ENCODE data around the gene RGL1.

Gene RGL1

DNA sequence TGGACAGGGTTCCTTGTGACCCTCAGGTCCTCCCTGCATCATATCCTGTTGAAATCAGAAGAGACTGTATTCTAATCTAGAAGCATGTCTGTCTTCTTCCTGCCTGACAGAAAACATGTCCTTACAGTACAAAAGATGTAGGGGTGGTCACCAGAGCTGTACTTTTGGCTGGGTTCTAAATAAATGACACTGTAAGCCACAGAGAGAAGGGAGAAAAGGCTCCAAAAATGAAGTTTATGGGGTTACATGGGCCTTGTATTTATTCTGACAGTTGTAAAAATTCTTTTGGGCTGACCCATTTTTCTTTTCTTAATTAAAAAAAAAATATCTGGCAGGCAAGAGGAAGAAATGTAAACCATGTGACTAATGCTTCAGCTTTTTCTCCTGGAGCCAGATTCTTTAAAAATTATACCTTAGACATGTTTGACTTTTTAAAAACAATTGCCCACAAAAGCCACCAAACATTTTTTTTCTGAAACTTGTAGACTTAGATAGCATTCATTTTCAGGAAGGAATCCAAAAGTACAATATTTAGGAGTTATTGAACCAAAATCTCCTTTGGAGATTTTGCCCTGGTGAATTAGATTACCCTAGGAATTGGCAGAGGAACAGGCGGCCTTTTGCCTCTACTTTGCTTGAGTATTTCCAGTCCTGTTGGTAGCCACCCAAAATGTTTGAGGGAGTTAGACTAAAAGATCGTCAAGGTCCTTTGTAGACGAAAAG lies 17.1 kb downstream of the RGL1 start:
- no peak for DNase-seq (ENCODE audit: low spot score)

DNA sequence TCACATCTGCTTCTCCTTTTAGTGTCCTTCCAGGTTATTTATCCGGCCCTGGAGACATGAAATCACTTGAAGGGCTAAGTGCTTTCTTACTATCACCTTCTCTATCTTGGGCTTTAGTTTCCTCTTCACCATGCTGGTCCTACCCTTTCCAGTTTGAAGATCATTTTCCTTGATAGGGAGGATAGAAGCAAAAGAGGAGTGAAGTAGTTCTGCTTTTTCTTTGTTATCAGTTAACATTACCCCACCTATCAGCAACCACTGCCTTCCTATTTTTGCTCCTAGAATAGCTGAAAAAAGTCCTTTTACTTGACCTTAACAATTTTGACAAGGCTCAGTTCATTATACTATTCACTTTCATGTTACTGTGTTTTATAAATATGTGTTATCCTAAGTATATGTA lies 19.4 kb downstream of the RGL1 start:
- DNase-seq (ENCODE audit: low spot score), result no peak

DNA sequence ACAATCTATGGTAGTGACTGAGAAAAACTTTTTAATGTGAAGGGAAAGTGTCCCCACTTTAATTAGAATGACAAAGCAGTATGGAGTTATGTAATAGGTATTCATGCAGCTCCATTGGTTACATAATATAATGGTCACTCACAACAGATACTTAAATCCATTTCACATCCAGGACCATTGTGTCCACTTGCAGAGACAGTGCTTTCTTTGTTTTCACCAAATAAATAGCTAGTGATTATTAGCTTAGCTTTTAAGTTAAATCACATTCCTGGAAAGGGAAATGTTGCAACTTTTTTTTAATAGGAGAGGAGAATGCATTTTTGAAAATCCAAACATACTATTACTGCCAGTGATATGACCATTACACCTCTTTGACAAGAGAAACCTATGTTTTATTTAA lies 22.9 kb downstream of the RGL1 start:
- DNase-seq (ENCODE audit: low spot score), result peak; percentile 78

DNA sequence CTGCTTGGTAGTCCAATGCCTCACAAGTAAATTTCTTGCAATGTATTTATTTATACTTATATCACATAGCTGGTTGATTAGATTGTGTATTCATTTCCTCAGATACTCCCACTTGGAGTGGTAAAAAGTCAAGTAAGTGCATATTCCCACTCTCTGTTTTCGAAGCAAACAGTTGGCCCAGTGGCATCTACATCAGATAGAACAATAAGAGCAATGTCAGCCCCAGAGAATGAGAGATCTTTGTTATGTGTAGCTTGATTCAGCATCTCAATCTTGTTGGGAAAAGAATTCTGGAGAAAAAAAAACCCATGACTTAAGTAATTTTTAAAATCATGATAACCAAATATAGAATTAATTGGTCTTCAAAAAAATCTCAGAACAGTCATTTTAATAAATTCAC lies 25.5 kb downstream of the RGL1 start:
- peak; percentile 91 for DNase-seq (ENCODE audit: low spot score)

DNA sequence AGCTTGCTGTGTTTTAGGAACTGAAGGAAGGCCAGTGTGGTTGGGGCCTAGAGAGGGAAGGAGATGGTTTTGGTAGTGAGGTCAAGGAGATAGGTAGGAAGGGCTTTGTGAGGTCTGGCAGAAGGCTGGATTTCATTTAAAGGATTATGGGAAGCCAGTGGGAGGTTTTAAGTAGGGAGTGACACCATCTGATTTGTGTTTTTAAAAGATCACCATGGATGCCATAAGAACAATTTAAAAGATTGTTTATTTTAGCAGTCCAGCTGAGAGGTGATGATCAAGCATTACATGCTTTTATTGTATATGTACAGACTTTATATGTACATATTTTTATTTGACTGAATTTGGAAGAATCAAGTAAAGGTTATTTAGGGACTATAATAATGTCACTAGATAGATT lies 26.4 kb downstream of the RGL1 start:
- DNase-seq (ENCODE audit: low spot score), result no peak

DNA sequence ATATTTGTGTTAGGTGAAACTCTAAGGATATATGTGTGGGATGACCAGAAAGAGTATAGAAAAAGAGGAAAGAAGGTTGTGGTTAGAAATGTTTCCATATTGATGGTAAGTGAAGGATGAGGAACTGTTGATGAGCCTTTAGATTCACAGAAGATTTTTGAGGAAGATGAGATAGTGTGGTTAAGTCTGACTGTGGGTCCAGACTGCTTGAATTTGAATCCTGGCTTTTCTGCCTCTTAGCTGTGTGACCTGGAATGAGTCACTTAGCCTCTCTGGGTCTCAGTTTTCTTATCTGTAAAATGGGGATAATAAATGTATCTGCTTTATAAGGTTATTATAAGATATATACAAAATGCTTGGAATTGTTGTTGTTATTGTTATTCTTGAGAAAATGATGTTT lies 27.5 kb downstream of the RGL1 start:
- DNase-seq (ENCODE audit: low spot score), result no peak

DNA sequence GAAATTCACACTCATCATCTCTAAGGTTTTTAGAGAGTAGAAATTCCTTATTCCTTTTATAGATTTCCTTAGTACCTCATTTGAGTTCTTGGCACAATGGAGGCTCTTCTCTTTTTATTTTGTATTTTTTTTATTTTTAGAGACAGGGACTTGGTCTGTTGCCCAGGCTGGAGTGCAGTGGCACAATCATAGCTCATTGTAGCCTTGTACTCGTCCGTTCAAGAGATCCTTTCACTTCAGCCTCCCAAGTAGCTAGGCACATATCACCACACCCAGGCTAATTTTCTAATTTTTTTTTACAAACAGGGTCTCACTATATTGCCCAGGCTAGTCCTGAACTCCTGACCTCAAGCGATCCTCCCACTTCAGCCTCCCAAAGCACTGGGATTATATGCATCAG lies 29.6 kb downstream of the RGL1 start:
- DNase-seq (ENCODE audit: low spot score), result no peak

DNA sequence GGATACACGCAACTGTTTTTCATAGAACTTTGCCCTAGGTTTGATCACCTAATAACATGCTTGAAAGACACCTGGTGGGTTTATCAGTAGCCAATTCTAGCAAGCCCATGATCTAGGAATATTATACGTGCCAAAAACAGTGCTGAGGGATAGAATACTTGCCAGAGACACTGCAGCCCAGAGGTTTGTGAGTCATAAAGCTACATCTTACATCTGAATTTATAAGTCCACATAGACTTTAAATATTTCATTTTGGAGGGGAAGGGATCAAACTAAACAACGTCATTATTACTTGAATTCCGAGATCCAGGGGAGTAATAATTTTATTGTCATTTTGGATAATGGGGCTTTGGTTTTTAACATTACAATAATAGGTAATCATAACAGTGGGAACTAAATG lies 31.7 kb downstream of the RGL1 start:
- DNase-seq (ENCODE audit: low spot score), result no peak

DNA sequence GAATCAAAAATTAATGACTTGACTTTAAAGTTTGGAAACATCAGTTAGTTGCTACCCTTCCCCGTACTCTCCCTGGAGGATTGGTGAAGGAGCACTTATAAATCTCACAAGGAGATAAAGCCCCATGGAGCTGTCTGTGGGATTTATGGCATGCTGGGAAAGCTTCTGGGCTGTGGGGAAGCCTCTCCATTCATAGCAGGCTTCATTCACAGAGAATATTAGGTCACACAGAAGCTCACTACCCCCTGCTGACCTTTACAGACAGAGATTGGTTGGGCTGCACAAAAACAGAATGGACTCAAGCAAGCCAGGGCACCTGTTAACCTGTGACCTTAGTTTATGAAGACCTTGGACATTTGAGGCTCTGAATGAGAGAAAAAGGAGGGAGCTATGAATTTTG lies 32.1 kb downstream of the RGL1 start:
- DNase-seq (ENCODE audit: low spot score), result no peak

DNA sequence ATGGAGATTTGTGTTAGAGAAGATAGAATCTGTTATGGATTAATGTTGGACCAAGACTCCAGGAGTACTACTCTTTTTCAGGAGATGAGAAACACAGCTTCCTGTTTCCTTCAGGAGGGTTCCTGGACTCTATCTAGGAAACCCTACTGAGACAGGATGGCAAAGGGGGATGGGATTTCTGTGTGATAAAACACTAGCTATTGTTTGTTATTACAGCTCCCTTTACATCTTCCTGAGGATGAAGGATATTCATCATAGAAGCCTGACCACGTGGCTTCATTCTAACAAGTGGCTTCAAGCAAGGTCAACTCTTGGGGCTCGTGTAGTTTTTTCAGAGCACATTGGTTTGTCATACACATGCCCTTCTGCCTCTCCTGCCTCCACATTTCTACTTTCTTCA lies 33.3 kb downstream of the RGL1 start:
- DNase-seq (ENCODE audit: low spot score), result no peak

DNA sequence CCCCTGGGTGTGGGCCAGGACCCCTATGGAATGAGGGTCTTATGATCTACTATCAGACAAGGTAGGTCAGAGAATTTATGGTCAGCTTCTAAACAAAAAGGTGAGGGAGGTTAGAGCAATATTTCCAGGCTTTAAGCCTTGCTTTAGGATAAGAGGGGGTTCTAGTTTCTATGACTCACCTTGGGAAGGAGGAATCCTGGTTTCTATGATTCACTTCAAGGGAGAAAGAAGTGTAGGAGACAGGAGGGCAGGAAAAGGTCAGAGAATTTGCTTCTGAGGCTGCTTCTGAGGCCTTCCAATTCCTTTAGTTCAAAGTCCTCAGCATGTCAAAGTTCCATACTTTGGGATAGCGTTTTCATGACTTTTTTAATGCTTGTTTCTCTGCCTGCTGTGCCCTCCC lies 35.2 kb downstream of the RGL1 start:
- DNase-seq (ENCODE audit: low spot score), result no peak

DNA sequence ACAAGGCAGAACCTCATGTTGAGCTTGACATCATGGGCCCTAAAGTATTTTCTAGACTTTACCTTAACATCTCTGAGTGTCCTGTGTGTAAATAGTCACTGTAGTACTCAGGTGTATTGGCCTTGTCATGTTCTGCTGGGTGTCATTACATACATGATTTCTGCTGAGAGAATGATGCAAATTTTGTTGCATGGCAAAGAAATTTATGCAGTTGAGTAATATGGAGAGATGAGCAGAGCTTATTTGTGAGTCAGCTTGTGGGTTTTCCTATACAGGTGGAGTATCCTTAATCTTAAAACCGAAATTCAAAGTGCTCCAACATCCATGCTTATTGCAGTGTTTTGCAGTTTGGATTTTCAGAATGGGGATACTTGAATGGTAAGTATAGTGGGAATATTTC lies 36.6 kb downstream of the RGL1 start:
- DNase-seq (ENCODE audit: low spot score), result no peak

DNA sequence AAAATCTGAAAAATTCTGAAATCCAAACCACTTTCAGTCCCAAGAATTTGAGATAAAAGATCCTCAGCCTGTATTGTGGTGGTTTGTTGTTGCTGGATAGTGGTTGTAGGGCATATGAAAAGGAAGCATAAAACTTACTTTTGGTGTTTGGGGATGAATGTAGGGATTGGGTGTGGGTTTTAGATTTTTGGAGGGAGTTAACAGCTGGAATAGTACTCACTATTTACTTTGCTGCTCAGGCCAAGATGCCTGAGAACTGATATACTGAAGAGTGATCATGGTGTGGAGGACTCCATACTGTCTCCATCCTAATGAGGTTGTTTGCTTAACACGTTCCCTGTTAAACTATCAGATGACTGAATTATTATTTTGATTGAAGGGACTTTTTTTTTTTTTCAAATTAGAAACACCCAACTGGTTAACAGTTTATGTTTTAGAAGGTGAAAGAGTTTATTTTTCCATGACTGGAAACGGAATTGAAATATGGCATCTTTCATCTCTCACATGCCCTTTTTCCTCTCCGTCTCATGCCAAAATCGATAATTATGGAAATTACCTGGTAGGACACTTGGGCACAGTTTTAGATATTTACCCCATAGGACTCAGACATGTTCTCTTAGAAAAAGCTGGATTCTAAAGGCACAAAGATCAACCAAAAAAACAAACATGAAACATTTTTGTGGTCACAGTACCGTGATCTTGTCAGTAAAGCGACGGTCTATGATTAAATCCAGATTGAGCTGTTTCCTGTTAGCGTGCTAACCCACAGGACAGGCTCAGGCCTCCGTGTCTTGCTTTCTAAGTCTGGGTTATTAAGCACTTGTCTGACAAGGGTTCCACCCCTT lies 37.3 kb downstream of the RGL1 start:
- no peak for DNase-seq (ENCODE audit: low spot score)

DNA sequence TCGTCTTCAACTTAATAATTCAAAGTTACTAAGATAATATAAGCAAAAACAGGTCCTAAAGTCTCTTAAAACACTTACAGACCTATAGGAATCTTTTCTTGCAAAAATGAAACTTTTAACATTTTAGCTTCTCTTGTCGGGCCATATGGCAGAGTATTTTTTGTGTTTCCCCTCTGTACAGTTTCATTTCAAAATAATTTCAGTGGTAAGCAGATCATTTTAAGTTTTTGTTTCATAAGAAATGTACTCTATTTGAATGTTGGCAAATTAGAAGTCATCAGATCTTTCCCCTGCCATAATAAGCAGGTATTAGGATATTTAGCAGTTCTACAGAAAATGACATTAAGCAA lies 37.9 kb downstream of the RGL1 start:
- DNase-seq (ENCODE audit: low spot score), result no peak

DNA sequence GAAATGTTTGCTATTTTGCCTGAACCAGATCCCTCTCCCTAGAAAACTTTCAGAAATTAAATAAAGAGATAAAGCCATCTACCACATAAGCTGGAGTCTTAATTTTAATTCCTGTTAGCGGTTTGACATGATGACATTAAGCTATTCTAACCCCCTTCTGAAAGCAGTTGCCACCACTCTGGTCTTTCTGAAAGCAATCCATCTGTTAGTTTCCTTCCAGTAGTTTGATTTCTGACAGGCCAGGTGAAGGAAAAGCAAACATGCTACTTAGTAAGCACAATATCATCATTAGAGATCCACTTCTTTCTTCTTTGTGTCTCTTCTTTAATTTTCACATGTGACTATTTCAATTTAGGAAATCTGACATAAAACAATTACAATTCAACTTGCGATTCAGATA lies 39.9 kb downstream of the RGL1 start:
- no peak for DNase-seq (ENCODE audit: low spot score)

DNA sequence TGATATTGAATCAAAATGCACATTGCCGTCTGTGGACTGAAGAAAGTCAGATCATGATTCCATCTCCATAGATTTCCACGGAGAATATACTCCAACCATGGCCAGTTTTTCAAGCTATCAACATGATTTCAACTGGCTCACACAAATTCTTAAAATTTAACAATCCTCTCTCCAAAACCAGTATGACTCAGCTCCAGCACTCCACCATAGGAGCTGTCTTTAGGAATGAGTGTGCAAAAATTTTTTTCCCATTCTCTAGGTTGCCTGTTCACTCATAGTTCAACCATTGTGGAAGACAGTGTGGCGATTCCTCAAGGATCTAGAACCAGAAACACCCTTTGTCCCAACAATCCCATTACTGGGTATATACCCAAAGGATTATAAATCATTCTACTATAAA lies 40.8 kb downstream of the RGL1 start:
- no peak for DNase-seq (ENCODE audit: low spot score)

DNA sequence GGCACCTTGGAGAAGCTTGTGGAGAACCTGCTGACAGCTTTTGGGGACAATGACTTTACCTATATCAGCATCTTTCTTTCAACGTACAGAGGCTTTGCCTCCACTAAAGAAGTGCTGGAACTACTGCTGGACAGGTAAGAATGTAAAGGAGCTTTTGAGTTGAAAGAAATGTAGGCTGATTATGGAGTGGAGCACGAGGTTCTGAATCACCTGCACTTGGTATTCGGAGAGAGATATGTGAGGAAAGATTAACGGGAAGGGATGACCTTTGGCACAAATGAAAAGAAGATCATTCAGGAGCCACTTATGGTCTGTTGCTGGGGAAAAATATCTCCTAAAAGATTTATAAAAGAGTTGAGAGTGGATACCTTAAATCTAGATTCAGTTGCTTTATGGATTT lies 42.7 kb downstream of the RGL1 start:
- no peak for DNase-seq (ENCODE audit: low spot score)

DNA sequence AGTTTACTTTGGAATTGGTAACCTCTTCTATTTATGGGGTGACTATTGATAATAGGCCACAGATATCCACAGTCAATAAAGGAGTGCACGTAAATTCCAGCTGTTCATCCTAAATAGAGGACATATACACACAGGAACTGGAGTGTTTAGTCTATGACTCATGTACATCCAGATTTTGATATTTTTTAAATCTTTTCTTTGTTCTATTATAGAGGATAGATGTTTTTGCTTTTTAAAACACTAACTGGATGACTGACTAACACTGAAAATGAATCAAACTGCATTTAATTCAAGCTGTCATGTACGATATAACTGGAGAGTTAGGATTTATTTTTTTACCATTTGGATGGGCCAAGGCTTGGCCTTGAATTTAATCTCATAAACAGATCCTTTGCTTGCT lies 45.9 kb downstream of the RGL1 start:
- DNase-seq (ENCODE audit: low spot score), result no peak

DNA sequence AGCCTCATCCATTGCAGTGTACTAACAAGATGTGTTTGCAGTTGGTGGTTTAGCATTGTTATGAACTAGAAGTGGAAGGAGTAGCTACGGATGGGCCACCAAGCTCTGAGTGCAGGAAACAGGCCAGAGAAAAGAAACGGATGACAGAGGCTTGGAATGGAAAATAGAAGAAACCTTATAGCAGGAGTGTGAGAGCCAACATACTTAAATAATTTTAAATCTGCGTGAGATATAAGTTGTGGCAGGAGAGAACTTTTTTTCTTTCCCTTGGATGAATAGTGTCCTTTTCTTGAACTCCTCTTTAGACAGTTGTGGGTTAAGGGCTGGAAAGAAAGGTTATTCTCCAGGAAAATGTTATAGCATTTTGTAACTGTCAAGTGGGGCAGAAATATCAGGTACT lies 54.2 kb downstream of the RGL1 start:
- DNase-seq (ENCODE audit: low spot score), result no peak

DNA sequence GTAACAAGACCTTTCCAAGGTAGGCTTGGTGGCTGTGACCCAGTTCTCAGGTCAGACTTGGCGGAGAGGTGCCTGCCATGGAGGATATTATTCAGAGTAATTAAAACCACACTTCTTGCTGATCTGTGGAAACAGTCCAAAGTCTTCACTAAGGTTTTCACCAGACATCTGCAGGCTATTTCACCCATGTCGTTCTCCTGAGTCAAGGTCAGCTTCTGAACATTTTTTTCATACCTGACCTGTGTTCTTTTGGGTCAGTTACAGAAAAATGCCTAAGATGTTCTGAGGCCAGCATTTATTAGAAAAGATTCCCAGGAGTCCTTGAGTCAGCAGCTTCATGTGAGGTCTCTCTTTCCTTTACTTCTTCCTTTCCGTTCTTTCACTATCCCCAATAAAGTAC lies 54.9 kb downstream of the RGL1 start:
- no peak for DNase-seq (ENCODE audit: low spot score)

DNA sequence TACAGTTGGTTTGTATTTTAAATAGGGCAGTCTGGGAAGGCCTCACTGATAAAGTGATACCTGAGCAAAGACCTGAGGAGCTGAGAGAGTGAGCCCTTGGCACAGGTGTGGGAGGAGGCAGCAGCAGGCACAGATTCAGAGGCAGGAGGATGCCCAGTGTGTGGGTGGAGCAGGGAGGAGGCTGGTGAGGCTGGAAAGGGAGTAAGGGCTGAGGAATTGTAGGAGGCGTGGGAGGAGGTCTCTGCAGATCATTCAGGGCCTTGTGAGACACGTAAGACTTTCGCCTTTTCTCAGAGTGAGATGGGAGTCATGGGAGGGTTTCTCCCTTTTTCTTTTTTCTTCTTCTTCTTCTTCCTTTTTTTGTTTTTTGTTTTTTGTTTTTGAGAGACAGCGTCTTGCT lies 58.0 kb downstream of the RGL1 start:
- DNase-seq (ENCODE audit: low spot score), result no peak

DNA sequence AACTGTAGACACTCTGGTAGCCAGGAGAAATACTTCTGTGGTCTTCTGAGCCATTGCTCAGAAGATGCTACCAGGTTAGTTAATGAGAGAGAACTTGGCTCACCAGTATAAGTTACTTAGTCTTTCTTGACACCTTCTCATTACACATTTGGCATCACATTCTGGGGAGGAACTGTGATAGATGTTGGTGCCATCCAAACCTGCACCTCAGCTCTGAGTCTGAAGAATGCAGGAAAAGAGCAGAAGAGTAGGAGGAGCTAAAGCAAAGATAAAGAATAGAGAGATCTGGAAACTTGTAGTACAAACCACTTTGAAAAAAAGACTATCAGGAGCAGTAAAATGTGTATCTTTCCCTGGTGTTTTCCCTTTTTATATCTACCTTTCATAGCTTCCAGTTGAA lies 58.9 kb downstream of the RGL1 start:
- DNase-seq (ENCODE audit: low spot score), result no peak

DNA sequence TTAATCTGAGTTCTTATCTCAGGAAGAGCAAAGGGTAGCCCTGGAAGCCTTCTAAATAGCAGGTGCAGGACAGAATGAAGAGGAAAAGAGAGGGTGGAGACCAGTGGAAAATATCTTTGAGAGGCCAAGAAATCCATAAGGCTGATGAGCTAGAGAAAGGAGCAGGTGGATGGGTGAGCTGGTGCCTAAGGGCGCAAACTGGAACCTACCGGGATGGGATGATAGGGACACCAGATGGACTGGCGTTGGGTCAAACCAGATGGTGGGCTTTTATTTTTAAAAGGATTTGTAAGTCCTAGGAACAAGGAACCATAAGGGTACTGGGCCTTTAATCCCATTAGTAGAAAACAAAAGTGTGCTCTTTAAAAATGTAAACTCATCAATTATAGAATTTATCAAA lies 59.7 kb downstream of the RGL1 start:
- DNase-seq (ENCODE audit: low spot score), result no peak

DNA sequence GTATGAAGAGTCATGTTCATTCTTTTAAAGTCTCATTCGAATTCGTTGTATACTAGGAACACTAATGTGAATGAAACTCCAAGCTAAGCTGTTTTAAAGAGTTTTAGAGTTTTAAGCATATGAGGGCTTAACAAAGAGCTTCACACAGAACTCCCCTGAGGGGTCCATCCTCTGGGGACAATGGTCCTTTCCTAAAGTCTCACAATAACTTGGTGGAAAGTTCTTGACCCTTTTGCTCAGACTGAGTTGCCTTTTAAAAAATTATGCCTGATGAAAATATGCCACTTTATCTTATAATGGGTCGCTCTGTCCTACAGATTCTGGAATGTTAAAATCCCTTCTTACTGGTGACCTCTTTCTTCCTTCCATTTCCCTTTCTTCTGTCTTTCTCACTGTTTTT lies 64.3 kb downstream of the RGL1 start:
- no peak for DNase-seq (ENCODE audit: low spot score)

Measured in globus pallidus (tissue), 1 donor.